CD14-positive monocyte (primary cell): ENCODE data around the gene ATP11A. TPM values are rescaled to one million over a fixed set of nuclear protein-coding genes. Genes with fewer than 3 reads are reported as not detected.

Source experiments
- DNase-seq, 3 donors: peaks; one replicate each; pipeline ENCODE4 v3.0.0-alpha.2; 2011 to 2022
- H2AFZ ChIP-seq: 2 replicates; pipeline ENCODE4 v1.6.0; 2012; ENCODE audit warnings: mild to moderate bottlenecking, low read depth, low read length, inconsistent platforms; ENCODE audit not compliant: insufficient read depth, poor library complexity, severe bottlenecking
- H3K27ac ChIP-seq, 2 donors: 1 replicate in 1 of 2; 2 replicates in 1 of 2; pipeline ENCODE4 v1.5.1; 2012 to 2013; ENCODE audit warnings: low read length in 2 of 2, control low read depth in 1 of 2, inconsistent platforms in 1 of 2, low read depth in 1 of 2, mild to moderate bottlenecking in 1 of 2
- H3K27me3 ChIP-seq, 2 donors: one replicate each; pipeline versions ENCODE4 v1.6.0 to v1.6.1; 2011 to 2013; ENCODE audit warnings: low read length in 2 of 2; ENCODE audit not compliant: control insufficient read depth in 2 of 2, insufficient read depth in 2 of 2
- H3K36me3 ChIP-seq, 2 donors: replicated peaks in 1 of 2; 1 replicate in 1 of 2; 2 replicates in 1 of 2; pipeline versions ENCODE4 v1.5.1 to v1.6.1; 2012 to 2013; ENCODE audit warnings: low read length in 2 of 2, control low read depth in 1 of 2, inconsistent platforms in 1 of 2, mild to moderate bottlenecking in 1 of 2; ENCODE audit not compliant: insufficient read depth in 2 of 2, control insufficient read depth in 1 of 2
- H3K4me1 ChIP-seq, 2 donors: 1 replicate in 1 of 2; 2 replicates in 1 of 2; pipeline versions ENCODE4 v1.5.1 to v1.6.1; 2012 to 2013; ENCODE audit warnings: low read length in 2 of 2, control low read depth in 1 of 2, inconsistent platforms in 1 of 2, mild to moderate bottlenecking in 1 of 2, moderate library complexity in 1 of 2; ENCODE audit not compliant: insufficient read depth in 2 of 2, control insufficient read depth in 1 of 2
- H3K4me2 ChIP-seq: replicated peaks from 2 replicates; pipeline ENCODE3; 2012; ENCODE audit warnings: low read length, moderate library complexity, mild to moderate bottlenecking; ENCODE audit not compliant: poor library complexity, severe bottlenecking; ENCODE audit errors: extremely low read depth
- H3K4me3 ChIP-seq, 3 experiments: fragments of 200-600 bp in 1 of 3; sonication (generic) in 1 of 3; replicated peaks in 1 of 3; 1 replicate in 2 of 3; 2 replicates in 1 of 3; pipeline ENCODE4 v1.5.1; 2011 to 2013; ENCODE audit warnings: low read length in 3 of 3, mild to moderate bottlenecking in 3 of 3, control low read depth in 2 of 3, low read depth in 2 of 3, inconsistent platforms in 1 of 3, moderate library complexity in 1 of 3
- H3K79me2 ChIP-seq: 2 replicates; pipeline ENCODE4 v1.6.0; 2012; ENCODE audit warnings: mild to moderate bottlenecking, control low read depth, inconsistent platforms, low read length, moderate library complexity; ENCODE audit not compliant: insufficient read depth
- H3K9ac ChIP-seq: 2 replicates; pipeline ENCODE4 v1.6.0; 2017; ENCODE audit warnings: low read length, mild to moderate bottlenecking; ENCODE audit not compliant: insufficient read depth, poor library complexity, severe bottlenecking
- H3K9me3 ChIP-seq, 2 donors: replicated peaks in 1 of 2; 1 replicate in 1 of 2; 2 replicates in 1 of 2; pipeline versions ENCODE4 v1.5.1 to v1.6.1; 2012 to 2013; ENCODE audit warnings: low read length in 2 of 2, control low read depth in 1 of 2; ENCODE audit not compliant: control insufficient read depth in 1 of 2, insufficient read depth in 1 of 2
- H4K20me1 ChIP-seq: 2 replicates; pipeline ENCODE4 v1.6.0; 2012; ENCODE audit warnings: mild to moderate bottlenecking, low read length, control low read depth, moderate library complexity; ENCODE audit not compliant: insufficient read depth
- H3K27ac Mint-ChIP-seq, 7 donors: one replicate each; pipeline ENCODE4 v1.8.0; 2020; ENCODE audit warnings: mild to moderate bottlenecking in 7 of 7, mixed read lengths in 7 of 7, moderate library complexity in 6 of 7, inconsistent platforms in 2 of 7
- H3K27me3 Mint-ChIP-seq, 3 donors: one replicate each; pipeline ENCODE4 v1.8.0; 2021 to 2022; ENCODE audit warnings: low read depth in 3 of 3, mild to moderate bottlenecking in 3 of 3, mixed read lengths in 3 of 3, moderate library complexity in 3 of 3, inconsistent platforms in 1 of 3
- H3K36me3 Mint-ChIP-seq, 2 donors: one replicate each; pipeline ENCODE4 v1.8.0; 2020; ENCODE audit warnings: mixed read lengths in 2 of 2, inconsistent platforms in 1 of 2, mild to moderate bottlenecking in 1 of 2
- H3K4me1 Mint-ChIP-seq: one replicate; pipeline ENCODE4 v1.8.0; 2020; ENCODE audit warnings: mild to moderate bottlenecking, mixed read lengths
- H3K4me3 Mint-ChIP-seq, 2 donors: one replicate each; pipeline ENCODE4 v1.8.0; 2020; ENCODE audit warnings: mild to moderate bottlenecking in 2 of 2, mixed read lengths in 2 of 2, moderate library complexity in 1 of 2
- H3K9me3 Mint-ChIP-seq, 7 donors: one replicate each; pipeline ENCODE4 v1.8.0; 2020 to 2022; ENCODE audit warnings: mixed read lengths in 7 of 7, mild to moderate bottlenecking in 6 of 7, moderate library complexity in 6 of 7, inconsistent platforms in 2 of 7
- CTCF ChIP-seq: fragments of 200-600 bp; IDR thresholded peaks from one replicate; pipeline ENCODE4 v1.8.0; 2022; ENCODE audit warnings: antibody characterized with exemption, mild to moderate bottlenecking
- WGBS: methylation state at CpG from one replicate; pipeline ENCODE4 v1.1.5; 2013; ENCODE audit warnings: missing lambda C conversion rate; ENCODE audit not compliant: insufficient coverage; 5-methylcytosine and 5-hydroxymethylcytosine counted together
- intact Hi-C, 2 donors: fragments of 100-400 bp; cut with micrococcal nuclease; formaldehyde crosslinking; loops; one replicate each; pipeline versions ENCODE4 v1.15.0 to v1.15.1; 2023
- polyA plus RNA-seq, 3 donors: library from polyadenylated mRNA; depleted of rRNA in 1 of 3; unstranded in 2 of 3; stranded (reverse) in 1 of 3; fragments of 300-500 nt in 2 of 3; fragments of >200 nt in 1 of 3; fragmentation: Illumina TruSeq in 2 of 3; gene quantifications; 1 replicate in 2 of 3; 2 replicates in 1 of 3; pipeline ENCODE4 v1.2.3, GENCODE V29; 2012 to 2021

Gene ATP11A
- polyA plus RNA-seq, 3 donors = 7.2 to 45.4 (median 7.6) TPM

GRCh38 chr13:112679381-112679780 is 10.5 kb upstream of the ATP11A start:
- Histone ChIP-seq H2AFZ (no peak overlapping the region), H3K4me2 (no peak overlapping the region), H3K36me3 (no peaks in the 10 kb centered on the region), H3K27me3 (no peaks in the 10 kb centered on the region), H4K20me1 (no peaks in the 10 kb centered on the region), H3K27ac (no peak overlapping the region), H3K4me1 (no peaks in the 10 kb centered on the region), H3K9me3 (no peaks in the 10 kb centered on the region), H3K79me2 (no peaks in the 10 kb centered on the region), H3K9ac (no peak overlapping the region), H3K4me3 (no peak overlapping the region)
- TF ChIP-seq CTCF = no peak
- DNase-seq = no peak
- Mint-ChIP-seq H3K36me3 (no peaks in the 10 kb centered on the region), H3K27ac (no peak overlapping the region), H3K4me3 (no peak overlapping the region), H3K27me3 (peaks cover 7 to 10% (median 8%) of the 10 kb centered on the region in 3 donors), H3K9me3 (peaks cover 0 to 3% (median 0%) of the 10 kb centered on the region in 7 donors), H3K4me1 (no peaks in the 10 kb centered on the region)
- intact Hi-C loops = no loop called here
- WGBS = 97% methylated on average over 17 of the region's 17 CpGs

- peaks cover 4 to 11% (median 7%) of the 10 kb centered on the region in 3 donors for H3K27me3 Mint-ChIP-seq
- peaks cover 0 to 3% (median 0%) of the 10 kb centered on the region in 7 donors for H3K9me3 Mint-ChIP-seq
- no peaks in the 10 kb centered on the region for H3K27me3 ChIP-seq
- H3K27ac Mint-ChIP-seq = no peak overlapping the region
- H3K4me2 ChIP-seq = no peak overlapping the region
- H2AFZ ChIP-seq = no peak overlapping the region
- no peaks in the 10 kb centered on the region for H3K9me3 ChIP-seq
- H3K9ac ChIP-seq = no peak overlapping the region
- TF ChIP-seq CTCF = no peak
- H3K4me1 Mint-ChIP-seq = peaks cover 2% of the 10 kb centered on the region
- no peak for DNase-seq
- H3K27ac ChIP-seq = no peak overlapping the region
- intact Hi-C loops = no loop called here
- no peak overlapping the region for H3K4me3 Mint-ChIP-seq
- no peaks in the 10 kb centered on the region for H4K20me1 ChIP-seq
- no peaks in the 10 kb centered on the region for H3K4me1 ChIP-seq
- H3K4me3 ChIP-seq = no peak overlapping the region
- WGBS = 100% methylated on average over 8 of the region's 20 CpGs
- no peaks in the 10 kb centered on the region for H3K36me3 Mint-ChIP-seq
- H3K79me2 ChIP-seq = no peaks in the 10 kb centered on the region
- no peaks in the 10 kb centered on the region for H3K36me3 ChIP-seq
Observed at GRCh38 chr13:112679932-112680677, 9.7 kb upstream of the ATP11A start.
